HepG2 (cell line): ENCODE results near the gene NPC1. TPM values are rescaled to one million over a fixed set of nuclear protein-coding genes. Genes with fewer than 3 reads are reported as not detected.
A peak's percentile ranks its signal among the peaks of the same experiment; 100 is the strongest.

Source experiments
- ADNP ChIP-seq: sonication (generic); formaldehyde crosslinking; IDR thresholded peaks from 2 replicates; pipeline ENCODE4 v1.4.0; 2020; ENCODE audit warnings: missing genetic modification reagents
- ARID3A ChIP-seq: IDR thresholded peaks from 2 replicates; pipeline ENCODE4 v1.6.1; 2012; ENCODE audit warnings: low read depth, low read length, improper control_type of control experiment
- ATF3 ChIP-seq: sonication (generic); formaldehyde crosslinking; IDR thresholded peaks from 2 replicates; pipeline ENCODE4 v1.4.0; 2020; ENCODE audit warnings: missing genetic modification reagents
- BORCS8-MEF2B ChIP-seq: sonication (generic); formaldehyde crosslinking; IDR thresholded peaks from 2 replicates; pipeline ENCODE4 v1.8.0; 2022; ENCODE audit warnings: mild to moderate bottlenecking, missing genetic modification reagents
- BRCA1 ChIP-seq: sonication (generic); formaldehyde crosslinking; IDR thresholded peaks from 2 replicates; pipeline ENCODE4 v1.4.0; 2020; ENCODE audit warnings: missing genetic modification reagents
- CENPX ChIP-seq: sonication (generic); formaldehyde crosslinking; IDR thresholded peaks from 2 replicates; pipeline ENCODE4 v1.9.0; 2021; ENCODE audit warnings: mild to moderate bottlenecking, missing genetic modification reagents, moderate library complexity
- CREM ChIP-seq, 2 experiments: sonication (generic) in 1 of 2; formaldehyde crosslinking in 1 of 2; IDR thresholded peaks; 2 replicates each; pipeline versions ENCODE4 v1.4.0 to v1.6.1; 2016 to 2020; ENCODE audit warnings: antibody characterized with exemption in 1 of 2, mild to moderate bottlenecking in 1 of 2, missing genetic modification reagents in 1 of 2
- KAT8 ChIP-seq: IDR thresholded peaks from 2 replicates; pipeline ENCODE4 v1.6.1; 2016; ENCODE audit warnings: missing genetic modification reagents, missing compliant biosample characterization
- LBX2 ChIP-seq: sonication (generic); formaldehyde crosslinking; IDR thresholded peaks from 2 replicates; pipeline ENCODE4 v1.5.0; 2020; ENCODE audit warnings: missing genetic modification reagents, mild to moderate bottlenecking, borderline replicate concordance
- LRRFIP1 ChIP-seq: sonication (generic); formaldehyde crosslinking; conservative IDR thresholded peaks from 2 replicates; pipeline ENCODE4 v1.4.0; 2020; ENCODE audit warnings: missing genetic modification reagents
- MLLT10 ChIP-seq: sonication (generic); formaldehyde crosslinking; IDR thresholded peaks from 2 replicates; pipeline ENCODE4 v1.4.0; 2020; ENCODE audit warnings: missing genetic modification reagents
- MYPOP ChIP-seq: sonication (generic); formaldehyde crosslinking; IDR thresholded peaks from 2 replicates; pipeline ENCODE4 v1.8.1; 2023; ENCODE audit warnings: mild to moderate bottlenecking, moderate library complexity, missing genetic modification reagents
- NKX3-1 ChIP-seq: sonication (generic); formaldehyde crosslinking; IDR thresholded peaks from 2 replicates; pipeline ENCODE4 v1.5.0; 2020; ENCODE audit warnings: missing genetic modification reagents
- PCBP2 ChIP-seq: fragments of 200-400 bp; formaldehyde crosslinking; optimal IDR thresholded peaks from 2 replicates; pipeline ENCODE3; 2018; ENCODE audit warnings: low read length, low read depth; ENCODE audit not compliant: poor library complexity, severe bottlenecking
- RBM39 ChIP-seq: fragments of 200-400 bp; formaldehyde crosslinking; IDR thresholded peaks from one replicate; pipeline ENCODE4 v1.6.1; 2018; ENCODE audit warnings: antibody characterized with exemption, mild to moderate bottlenecking, low read depth, low read length; ENCODE audit not compliant: poor library complexity, severe bottlenecking
- SIX1 ChIP-seq: sonication (generic); formaldehyde crosslinking; IDR thresholded peaks from 2 replicates; pipeline ENCODE4 v1.4.0; 2020; ENCODE audit warnings: missing genetic modification reagents, borderline replicate concordance
- TFDP1 ChIP-seq: IDR thresholded peaks from 2 replicates; pipeline ENCODE4 v1.6.1; 2016; ENCODE audit warnings: missing compliant biosample characterization, missing genetic modification reagents, borderline replicate concordance
- ZBTB42 ChIP-seq: sonication (generic); formaldehyde crosslinking; IDR thresholded peaks from 2 replicates; pipeline ENCODE4 v1.5.0; 2020; ENCODE audit warnings: mild to moderate bottlenecking, missing genetic modification reagents
- ZNF205 ChIP-seq: IDR thresholded peaks from 2 replicates; pipeline ENCODE4 v1.6.1; 2018; ENCODE audit warnings: missing biosample characterization, missing genetic modification reagents
- ZNF460 ChIP-seq: sonication (generic); formaldehyde crosslinking; IDR thresholded peaks from 2 replicates; pipeline ENCODE4 v1.5.1; 2020; ENCODE audit warnings: missing genetic modification reagents, mild to moderate bottlenecking, borderline replicate concordance
- ZNF552 ChIP-seq: sonication (generic); formaldehyde crosslinking; IDR thresholded peaks from 2 replicates; pipeline ENCODE4 v1.9.0; 2022; ENCODE audit warnings: missing genetic modification reagents, mild to moderate bottlenecking, borderline replicate concordance
- ZSCAN29 ChIP-seq: sonication (generic); formaldehyde crosslinking; conservative IDR thresholded peaks from 2 replicates; pipeline ENCODE4 v1.4.0; 2020; ENCODE audit warnings: mild to moderate bottlenecking, missing genetic modification reagents
- polyA plus RNA-seq, 8 experiments: library from polyadenylated mRNA; depleted of rRNA in 3 of 8; stranded (reverse) in 7 of 8; unstranded in 1 of 8; fragments of >200 nt; fragmentation: Illumina TruSeq in 4 of 8; extraction: Trizol in 4 of 8; gene quantifications; 2 replicates each; pipeline versions ENCODE4 v1.2.1 to v1.2.3, GENCODE V29; 2011 to 2016; ENCODE audit warnings: low read depth in 4 of 8, missing spikeins in 1 of 8, mixed read lengths in 1 of 8; ENCODE audit not compliant: insufficient read depth in 1 of 8
- total RNA-seq, 5 experiments: library from RNA; depleted of rRNA; stranded (reverse); fragments of >200 nt; fragmentation: Illumina TruSeq; extraction: Trizol; gene quantifications; 2 replicates each; pipeline ENCODE4 v1.2.3, GENCODE V29; 2016; ENCODE audit warnings: low read depth in 1 of 5

Gene NPC1
- total and polyA plus RNA-seq, 2 of the 13 experiments (the other 11 are each of a cell fraction or from before 2014, with no cell fraction given) = 46.5 to 114 TPM

GRCh38 chr18:23629444-23629946 lies 43.2 kb upstream of the NPC1 start (continued):
- no peak for TF ChIP-seq BORCS8-MEF2B
- TF ChIP-seq ZNF552 (CRISPR knock-in tag) = no peak
- peak; percentile 77; the same call in 1 of the 2 replicates for TF ChIP-seq NKX3-1 (CRISPR knock-in tag)
- no peak; the same call in 1 of the 2 replicates for TF ChIP-seq MYPOP
- no peak for TF ChIP-seq ADNP
- TF ChIP-seq CREM (IDR thresholded peaks at IDR 0.05) = peak; percentile 71
- TF ChIP-seq CREM (CRISPR knock-in tag; IDR thresholded peaks at IDR 0.05) = no peak
- no peak for TF ChIP-seq MLLT10 (CRISPR knock-in tag)
- no peak for TF ChIP-seq RBM39
- TF ChIP-seq ZNF460 = no peak; the same call in 1 of the 2 replicates
- no peak for TF ChIP-seq PCBP2
- TF ChIP-seq ZSCAN29 (CRISPR knock-in tag) = no peak
- TF ChIP-seq ARID3A = peak; percentile 87
- TF ChIP-seq CENPX = no peak
- no peak for TF ChIP-seq ZBTB42 (CRISPR knock-in tag)
- no peak for TF ChIP-seq BRCA1 (CRISPR knock-in tag)
- no peak; the same call in 1 of the 2 replicates for TF ChIP-seq ATF3 (CRISPR knock-in tag)
- no peak for TF ChIP-seq ZNF205 (CRISPR knock-in tag)
- no peak for TF ChIP-seq SIX1 (CRISPR knock-in tag)
- TF ChIP-seq TFDP1 (CRISPR knock-in tag) = no peak
- no peak for TF ChIP-seq LRRFIP1
- TF ChIP-seq KAT8 (CRISPR knock-in tag) = no peak
- no peak for TF ChIP-seq LBX2 (CRISPR knock-in tag)
